ENCODE results near the gene PDE6C. TPM values are rescaled to one million over a fixed set of nuclear protein-coding genes. Genes with fewer than 3 reads are reported as not detected.

Gene PDE6C
- total RNA-seq, 1 donor from 2014 or later: not detected

DNA sequence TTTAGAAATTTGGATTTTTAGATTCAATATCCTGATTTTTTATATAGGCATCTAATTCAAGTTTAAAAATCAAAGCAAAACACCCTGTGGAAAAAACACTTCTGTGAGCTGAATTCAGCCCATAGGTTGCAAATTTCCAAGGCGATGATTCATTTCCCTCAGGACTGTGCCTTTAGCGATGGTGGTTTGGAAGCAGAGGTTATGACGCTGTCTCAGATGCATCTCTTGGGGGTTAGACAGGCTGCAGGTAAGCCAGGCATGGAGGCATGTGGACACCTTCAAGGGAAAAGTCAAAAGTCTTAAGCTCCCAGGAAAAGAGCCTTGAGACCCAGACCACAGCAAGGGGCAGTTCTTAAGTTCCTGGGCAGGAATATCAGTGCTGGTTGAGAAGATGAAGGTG is 99.6 kb downstream of the PDE6C start:
- Mint-ChIP-seq H3K36me3 (peaks cover 7% of the 10 kb centered on the region), H3K27me3 (ENCODE audit: insufficient read depth, low read depth) (peaks cover 7% of the 10 kb centered on the region), H3K4me1 (peaks cover 3% of the 10 kb centered on the region), H3K9me3 (peaks cover 9% of the 10 kb centered on the region), H3K4me3 (no peak overlapping the region), H3K27ac (no peak overlapping the region)
- DNase-seq (ENCODE audit: low spot score): no peak
- no peak for TF ChIP-seq EZH2 (IDR thresholded peaks at IDR 0.05)
- no peak for TF ChIP-seq EZH2phosphoT487 (IDR thresholded peaks at IDR 0.05)
- TF ChIP-seq, protein P1, sequence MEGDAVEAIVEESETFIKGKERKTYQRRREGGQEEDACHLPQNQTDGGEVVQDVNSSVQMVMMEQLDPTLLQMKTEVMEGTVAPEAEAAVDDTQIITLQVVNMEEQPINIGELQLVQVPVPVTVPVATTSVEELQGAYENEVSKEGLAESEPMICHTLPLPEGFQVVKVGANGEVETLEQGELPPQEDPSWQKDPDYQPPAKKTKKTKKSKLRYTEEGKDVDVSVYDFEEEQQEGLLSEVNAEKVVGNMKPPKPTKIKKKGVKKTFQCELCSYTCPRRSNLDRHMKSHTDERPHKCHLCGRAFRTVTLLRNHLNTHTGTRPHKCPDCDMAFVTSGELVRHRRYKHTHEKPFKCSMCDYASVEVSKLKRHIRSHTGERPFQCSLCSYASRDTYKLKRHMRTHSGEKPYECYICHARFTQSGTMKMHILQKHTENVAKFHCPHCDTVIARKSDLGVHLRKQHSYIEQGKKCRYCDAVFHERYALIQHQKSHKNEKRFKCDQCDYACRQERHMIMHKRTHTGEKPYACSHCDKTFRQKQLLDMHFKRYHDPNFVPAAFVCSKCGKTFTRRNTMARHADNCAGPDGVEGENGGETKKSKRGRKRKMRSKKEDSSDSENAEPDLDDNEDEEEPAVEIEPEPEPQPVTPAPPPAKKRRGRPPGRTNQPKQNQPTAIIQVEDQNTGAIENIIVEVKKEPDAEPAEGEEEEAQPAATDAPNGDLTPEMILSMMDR (IDR thresholded peaks at IDR 0.05): no peak
- no peaks in the 10 kb centered on the region for H3K79me2 ChIP-seq (ENCODE audit: low read depth)
- no peak overlapping the region for H3K4me2 ChIP-seq
- no peaks in the 10 kb centered on the region for H3F3A ChIP-seq (ENCODE audit: low read depth)
- no peaks in the 10 kb centered on the region for H3K27me3 ChIP-seq
- no peak overlapping the region for H3K9ac ChIP-seq
- no peaks in the 10 kb centered on the region for H3K36me3 ChIP-seq
- no peak overlapping the region for H2AFZ ChIP-seq (replicated peaks)
- H3K4me1 ChIP-seq: peaks cover 6% of the 10 kb centered on the region
- no peaks in the 10 kb centered on the region for H4K20me1 ChIP-seq (ENCODE audit: low read depth)
- H3K27ac ChIP-seq: no peak overlapping the region
- H3K9me3 ChIP-seq (ENCODE audit: low read depth): no peaks in the 10 kb centered on the region
- no peak overlapping the region for H3K4me3 ChIP-seq

DNA sequence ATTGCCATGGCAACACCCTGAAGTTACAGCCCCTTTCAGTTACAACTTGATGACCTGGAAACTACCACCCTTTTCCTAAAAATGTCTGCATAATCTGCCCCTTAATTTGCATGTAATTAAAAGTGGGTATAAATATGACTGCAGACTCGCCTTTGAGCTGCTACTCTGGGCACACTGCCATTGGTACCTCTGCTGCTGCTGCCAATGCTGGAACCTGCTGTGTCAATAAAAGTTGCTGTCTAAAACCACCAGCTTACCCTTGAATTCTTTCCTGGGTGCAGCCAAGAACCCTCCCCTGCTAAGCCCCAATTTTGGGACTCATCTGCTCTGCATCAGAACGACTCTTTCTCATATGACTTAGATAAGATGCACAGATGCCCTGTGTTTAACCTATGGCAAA is 100.3 kb downstream of the PDE6C start:
- H3K4me1 ChIP-seq: no peaks in the 10 kb centered on the region
- Mint-ChIP-seq H3K27me3 (ENCODE audit: insufficient read depth, low read depth) (peaks cover 7% of the 10 kb centered on the region), H3K27ac (peak overlapping the region; percentile 23), H3K36me3 (peaks cover 7% of the 10 kb centered on the region), H3K9me3 (peaks cover 9% of the 10 kb centered on the region), H3K4me1 (no peaks in the 10 kb centered on the region), H3K4me3 (no peak overlapping the region)
- H3K4me3 ChIP-seq: no peak overlapping the region
- no peaks in the 10 kb centered on the region for H3F3A ChIP-seq (ENCODE audit: low read depth)
- H3K36me3 ChIP-seq: no peaks in the 10 kb centered on the region
- H3K27ac ChIP-seq: no peak overlapping the region
- no peak for DNase-seq (ENCODE audit: low spot score)
- no peak overlapping the region for H3K4me2 ChIP-seq
- no peak for TF ChIP-seq EZH2phosphoT487 (IDR thresholded peaks at IDR 0.05)
- no peak for TF ChIP-seq EZH2 (IDR thresholded peaks at IDR 0.05)
- TF ChIP-seq, protein P1 (IDR thresholded peaks at IDR 0.05): no peak
- no peaks in the 10 kb centered on the region for H3K27me3 ChIP-seq
- H3K9ac ChIP-seq: no peak overlapping the region
- H3K79me2 ChIP-seq (ENCODE audit: low read depth): no peaks in the 10 kb centered on the region
- no peak overlapping the region for H2AFZ ChIP-seq (replicated peaks)
- H3K9me3 ChIP-seq (ENCODE audit: low read depth): no peaks in the 10 kb centered on the region
- no peaks in the 10 kb centered on the region for H4K20me1 ChIP-seq (ENCODE audit: low read depth)

DNA sequence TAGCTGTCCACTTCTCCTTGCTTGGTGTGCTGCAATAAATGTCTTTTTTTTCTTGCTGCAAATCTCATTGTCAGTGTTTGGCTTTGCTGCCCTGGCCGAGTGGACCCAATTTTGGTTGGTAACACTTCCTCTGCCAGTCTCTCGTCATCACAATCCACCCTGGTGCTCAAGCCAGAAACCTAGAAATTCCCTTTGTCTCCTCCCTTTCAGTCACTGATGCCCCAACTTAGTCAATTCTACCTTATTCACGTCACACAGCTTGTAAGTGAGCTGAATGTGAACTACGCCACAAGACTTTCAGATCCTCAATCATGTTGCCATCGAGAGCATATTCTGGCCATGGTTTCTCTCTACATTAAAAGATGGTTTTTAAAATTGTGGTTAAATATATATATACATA is 103.0 kb downstream of the PDE6C start:
- no peak overlapping the region for H3K9ac ChIP-seq
- no peaks in the 10 kb centered on the region for H3K27me3 ChIP-seq
- H3K9me3 ChIP-seq (ENCODE audit: low read depth): no peaks in the 10 kb centered on the region
- peaks cover 7% of the 10 kb centered on the region for H3K27me3 Mint-ChIP-seq (ENCODE audit: insufficient read depth, low read depth)
- TF ChIP-seq, protein P1 (IDR thresholded peaks at IDR 0.05): no peak
- TF ChIP-seq EZH2 (IDR thresholded peaks at IDR 0.05) (no peak), EZH2phosphoT487 (IDR thresholded peaks at IDR 0.05) (no peak)
- H3K36me3 ChIP-seq: no peaks in the 10 kb centered on the region
- no peak overlapping the region for H3K4me3 Mint-ChIP-seq
- no peak overlapping the region for H3K4me3 ChIP-seq
- no peak overlapping the region for H3K27ac Mint-ChIP-seq
- peaks cover 6% of the 10 kb centered on the region for H3K4me1 ChIP-seq
- H3K9me3 Mint-ChIP-seq: peaks cover 9% of the 10 kb centered on the region
- H3K4me2 ChIP-seq: no peak overlapping the region
- H3F3A ChIP-seq (ENCODE audit: low read depth): no peaks in the 10 kb centered on the region
- no peak overlapping the region for H3K27ac ChIP-seq
- H2AFZ ChIP-seq (replicated peaks): no peak overlapping the region
- no peaks in the 10 kb centered on the region for H3K79me2 ChIP-seq (ENCODE audit: low read depth)
- H3K36me3 Mint-ChIP-seq: peaks cover 7% of the 10 kb centered on the region
- H3K4me1 Mint-ChIP-seq: peaks cover 9% of the 10 kb centered on the region
- no peaks in the 10 kb centered on the region for H4K20me1 ChIP-seq (ENCODE audit: low read depth)
- DNase-seq (ENCODE audit: low spot score): no peak

Other genes starting within 250 kb of the PDE6C start
- gene MYOF, start 130.2 kb upstream of the PDE6C start, total RNA-seq (ENCODE audit: low replicate concordance): 1.2 and 1.6 TPM in 2 replicates
- gene CEP55, start 115.9 kb upstream of the PDE6C start, total RNA-seq (ENCODE audit: low replicate concordance): 36.8 and 57.7 TPM in 2 replicates
- gene FFAR4, start 45.9 kb upstream of the PDE6C start, total RNA-seq (ENCODE audit: low replicate concordance): 0.04 and 0.06 TPM in 2 replicates
- gene RBP4, start 11.3 kb upstream of the PDE6C start, total RNA-seq (ENCODE audit: low replicate concordance): 0.28 TPM in 1 of 2 replicates, not detected in the other
- gene FRA10AC1, start 90.1 kb downstream of the PDE6C start, total RNA-seq (ENCODE audit: low replicate concordance): 15.8 and 31.4 TPM in 2 replicates
- 9.2 and 20.2 TPM in 2 replicates for gene LGI1, start 145.4 kb downstream of the PDE6C start, total RNA-seq (ENCODE audit: low replicate concordance)